Stimulated activated naive CD8-positive, alpha-beta T cell treated with anti-CD3 and anti-CD28 coated beads, Interleukin-15, Interleukin-2, amounts not matched to agents 100 ng/mL and 50 ng/mL, for 24 hours (primary cell): ENCODE data around the gene FRMD4B.

Source experiments
- H3K27ac Mint-ChIP-seq: one replicate; pipeline ENCODE4 v1.8.0; 2021; ENCODE audit warnings: mild to moderate bottlenecking, mixed read lengths
- H3K27me3 Mint-ChIP-seq: one replicate; pipeline ENCODE4 v1.8.0; 2021; ENCODE audit warnings: mixed read lengths
- H3K36me3 Mint-ChIP-seq: one replicate; pipeline ENCODE4 v1.8.0; 2021; ENCODE audit warnings: low read depth, mixed read lengths
- H3K4me1 Mint-ChIP-seq: one replicate; pipeline ENCODE4 v1.8.0; 2021; ENCODE audit warnings: low read depth, mixed read lengths
- H3K4me3 Mint-ChIP-seq: one replicate; pipeline ENCODE4 v1.8.0; 2021; ENCODE audit warnings: mild to moderate bottlenecking, mixed read lengths
- H3K9me3 Mint-ChIP-seq: one replicate; pipeline ENCODE4 v1.8.0; 2021; ENCODE audit warnings: mixed read lengths

FRMD4B gene

GRCh38 chr3:69197922-69198530 lies 187.9 kb downstream of the FRMD4B start:
- peaks cover 3% of the 10 kb centered on the region for H3K27me3 Mint-ChIP-seq
- H3K4me1 Mint-ChIP-seq: peaks cover 54% of the 10 kb centered on the region
- peak overlapping the region; percentile 97 for H3K27ac Mint-ChIP-seq
- H3K9me3 Mint-ChIP-seq: no peaks in the 10 kb centered on the region
- H3K36me3 Mint-ChIP-seq: peaks cover 28% of the 10 kb centered on the region
- peak overlapping the region; percentile 83 for H3K4me3 Mint-ChIP-seq

- H3K4me1 Mint-ChIP-seq: peaks cover 51% of the 10 kb centered on the region
- H3K27me3 Mint-ChIP-seq: peaks cover 3% of the 10 kb centered on the region
- H3K36me3 Mint-ChIP-seq: peaks cover 28% of the 10 kb centered on the region
- no peaks in the 10 kb centered on the region for H3K9me3 Mint-ChIP-seq
- H3K4me3 Mint-ChIP-seq: peak overlapping the region; percentile 83
- peak overlapping the region; percentile 97 for H3K27ac Mint-ChIP-seq
These were observed 188.4 kb downstream of the FRMD4B start for GRCh38 chr3:69197455-69197854.

GRCh38 chr3:69196876-69197275 lies 189.0 kb downstream of the FRMD4B start:
- no peaks in the 10 kb centered on the region for H3K9me3 Mint-ChIP-seq
- peaks cover 28% of the 10 kb centered on the region for H3K36me3 Mint-ChIP-seq
- peaks cover 3% of the 10 kb centered on the region for H3K27me3 Mint-ChIP-seq
- H3K4me1 Mint-ChIP-seq: peaks cover 50% of the 10 kb centered on the region
- no peak overlapping the region for H3K27ac Mint-ChIP-seq
- H3K4me3 Mint-ChIP-seq: peak overlapping the region; percentile 83

- Mint-ChIP-seq H3K4me3 (no peak overlapping the region), H3K27ac (no peak overlapping the region), H3K36me3 (peaks cover 34% of the 10 kb centered on the region), H3K9me3 (no peaks in the 10 kb centered on the region), H3K4me1 (peaks cover 36% of the 10 kb centered on the region), H3K27me3 (peaks cover 3% of the 10 kb centered on the region)
These were observed 191.3 kb downstream of the FRMD4B start for GRCh38 chr3:69194431-69195165.

- H3K36me3 Mint-ChIP-seq: peaks cover 34% of the 10 kb centered on the region
- peaks cover 3% of the 10 kb centered on the region for H3K27me3 Mint-ChIP-seq
- no peak overlapping the region for H3K4me3 Mint-ChIP-seq
- peaks cover 27% of the 10 kb centered on the region for H3K4me1 Mint-ChIP-seq
- no peak overlapping the region for H3K27ac Mint-ChIP-seq
- H3K9me3 Mint-ChIP-seq: no peaks in the 10 kb centered on the region
These were observed 192.1 kb downstream of the FRMD4B start for GRCh38 chr3:69193749-69194148.

GRCh38 chr3:69191516-69191915 lies 194.4 kb downstream of the FRMD4B start:
- H3K27ac Mint-ChIP-seq: no peak overlapping the region
- no peaks in the 10 kb centered on the region for H3K9me3 Mint-ChIP-seq
- no peak overlapping the region for H3K4me3 Mint-ChIP-seq
- peaks cover 5% of the 10 kb centered on the region for H3K4me1 Mint-ChIP-seq
- peaks cover 31% of the 10 kb centered on the region for H3K36me3 Mint-ChIP-seq
- H3K27me3 Mint-ChIP-seq: peaks cover 3% of the 10 kb centered on the region

- H3K27me3 Mint-ChIP-seq: no peaks in the 10 kb centered on the region
- H3K36me3 Mint-ChIP-seq: peaks cover 23% of the 10 kb centered on the region
These were observed 196.4 kb downstream of the FRMD4B start for GRCh38 chr3:69189487-69189886.

GRCh38 chr3:69186575-69187093 lies 199.3 kb downstream of the FRMD4B start:
- H3K27ac Mint-ChIP-seq: no peak overlapping the region
- no peak overlapping the region for H3K4me3 Mint-ChIP-seq
- peaks cover 8% of the 10 kb centered on the region for H3K4me1 Mint-ChIP-seq
- H3K9me3 Mint-ChIP-seq: no peaks in the 10 kb centered on the region
- H3K27me3 Mint-ChIP-seq: no peaks in the 10 kb centered on the region
- H3K36me3 Mint-ChIP-seq: peaks cover 20% of the 10 kb centered on the region

More at GRCh38 chr3:69189487-69189886, 196.4 kb downstream of the FRMD4B start:
- Mint-ChIP-seq H3K4me1 (no peaks in the 10 kb centered on the region), H3K9me3 (no peaks in the 10 kb centered on the region), H3K27ac (no peak overlapping the region), H3K4me3 (no peak overlapping the region)

GRCh38 chr3:69182588-69183316 lies 203.1 kb downstream of the FRMD4B start:
- Mint-ChIP-seq H3K4me1 (peaks cover 14% of the 10 kb centered on the region), H3K9me3 (no peaks in the 10 kb centered on the region), H3K27ac (peak overlapping the region; percentile 12), H3K36me3 (peaks cover 35% of the 10 kb centered on the region), H3K27me3 (no peaks in the 10 kb centered on the region), H3K4me3 (no peak overlapping the region)

- no peak overlapping the region for H3K27ac Mint-ChIP-seq
- peaks cover 32% of the 10 kb centered on the region for H3K36me3 Mint-ChIP-seq
- no peaks in the 10 kb centered on the region for H3K27me3 Mint-ChIP-seq
These were observed 204.2 kb downstream of the FRMD4B start for GRCh38 chr3:69181592-69182211.

GRCh38 chr3:69180869-69181591 lies 204.9 kb downstream of the FRMD4B start:
- Mint-ChIP-seq H3K9me3 (no peaks in the 10 kb centered on the region), H3K27me3 (no peaks in the 10 kb centered on the region), H3K27ac (no peak overlapping the region), H3K4me1 (peaks cover 14% of the 10 kb centered on the region), H3K4me3 (no peak overlapping the region), H3K36me3 (peaks cover 32% of the 10 kb centered on the region)

More at GRCh38 chr3:69181592-69182211, 204.2 kb downstream of the FRMD4B start:
- peaks cover 14% of the 10 kb centered on the region for H3K4me1 Mint-ChIP-seq
- H3K4me3 Mint-ChIP-seq: no peak overlapping the region
- no peaks in the 10 kb centered on the region for H3K9me3 Mint-ChIP-seq

- H3K4me1 Mint-ChIP-seq: peaks cover 19% of the 10 kb centered on the region
- no peak overlapping the region for H3K4me3 Mint-ChIP-seq
- H3K36me3 Mint-ChIP-seq: peaks cover 35% of the 10 kb centered on the region
- H3K9me3 Mint-ChIP-seq: no peaks in the 10 kb centered on the region
- no peaks in the 10 kb centered on the region for H3K27me3 Mint-ChIP-seq
- H3K27ac Mint-ChIP-seq: no peak overlapping the region
These were observed 206.0 kb downstream of the FRMD4B start for GRCh38 chr3:69179740-69180372.

GRCh38 chr3:69178838-69179739 lies 206.8 kb downstream of the FRMD4B start:
- Mint-ChIP-seq H3K27me3 (no peaks in the 10 kb centered on the region), H3K4me1 (peaks cover 19% of the 10 kb centered on the region), H3K27ac (no peak overlapping the region), H3K4me3 (no peak overlapping the region), H3K9me3 (no peaks in the 10 kb centered on the region), H3K36me3 (peaks cover 35% of the 10 kb centered on the region)
